Measurements from ENCODE around the gene PXT1. TPM values are rescaled to one million over a fixed set of nuclear protein-coding genes. Genes with fewer than 3 reads are reported as not detected.

Gene PXT1
- total RNA-seq, 2 donors from 2014 or later, result not detected

- Histone ChIP-seq H3K27me3 (replicated peaks; ENCODE audit: insufficient read depth) (no peaks in the 10 kb centered on the region), H3K4me1 (ENCODE audit: control insufficient read depth in 1 of 2, low read depth in 2 of 2) (no peaks in the 10 kb centered on the region), H3K9me3 (no peaks in the 10 kb centered on the region), H3K27ac (no peak overlapping the region), H3K4me3 (no peak overlapping the region), H3K36me3 (no peaks in the 10 kb centered on the region)
- no peak for ATAC-seq (ENCODE audit: insufficient number of reproducible peaks, low FRiP score, low read depth)
- TF ChIP-seq, protein P1, sequence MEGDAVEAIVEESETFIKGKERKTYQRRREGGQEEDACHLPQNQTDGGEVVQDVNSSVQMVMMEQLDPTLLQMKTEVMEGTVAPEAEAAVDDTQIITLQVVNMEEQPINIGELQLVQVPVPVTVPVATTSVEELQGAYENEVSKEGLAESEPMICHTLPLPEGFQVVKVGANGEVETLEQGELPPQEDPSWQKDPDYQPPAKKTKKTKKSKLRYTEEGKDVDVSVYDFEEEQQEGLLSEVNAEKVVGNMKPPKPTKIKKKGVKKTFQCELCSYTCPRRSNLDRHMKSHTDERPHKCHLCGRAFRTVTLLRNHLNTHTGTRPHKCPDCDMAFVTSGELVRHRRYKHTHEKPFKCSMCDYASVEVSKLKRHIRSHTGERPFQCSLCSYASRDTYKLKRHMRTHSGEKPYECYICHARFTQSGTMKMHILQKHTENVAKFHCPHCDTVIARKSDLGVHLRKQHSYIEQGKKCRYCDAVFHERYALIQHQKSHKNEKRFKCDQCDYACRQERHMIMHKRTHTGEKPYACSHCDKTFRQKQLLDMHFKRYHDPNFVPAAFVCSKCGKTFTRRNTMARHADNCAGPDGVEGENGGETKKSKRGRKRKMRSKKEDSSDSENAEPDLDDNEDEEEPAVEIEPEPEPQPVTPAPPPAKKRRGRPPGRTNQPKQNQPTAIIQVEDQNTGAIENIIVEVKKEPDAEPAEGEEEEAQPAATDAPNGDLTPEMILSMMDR (IDR thresholded peaks at IDR 0.05), result no peak
- no peak for DNase-seq (ENCODE audit: low spot score)
These were observed 42.7 kb downstream of the PXT1 start for GRCh38 chr6:36399970-36400369.

DNA sequence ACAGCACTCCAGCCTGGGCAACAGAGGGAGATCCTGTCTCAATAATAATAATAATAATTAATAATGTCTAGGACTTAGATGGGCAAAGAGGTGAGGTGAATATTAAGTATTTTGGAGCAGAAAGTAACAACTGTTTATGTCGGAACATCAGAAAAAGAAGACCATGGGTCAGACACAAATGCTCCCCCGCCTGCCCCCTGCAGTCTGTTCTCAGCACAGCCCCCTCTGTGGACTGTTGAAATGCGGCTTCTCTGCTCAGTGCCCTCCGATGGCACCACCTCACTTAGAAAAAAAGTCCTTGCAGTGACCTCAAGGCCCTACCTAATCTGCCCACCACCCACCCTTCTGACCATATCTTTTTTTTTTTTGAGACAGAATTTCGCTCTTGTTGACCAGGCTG lies 50.0 kb downstream of the PXT1 start:
- TF ChIP-seq, protein P1 (IDR thresholded peaks at IDR 0.05), result no peak
- no peaks in the 10 kb centered on the region for H3K36me3 ChIP-seq
- ATAC-seq (ENCODE audit: insufficient number of reproducible peaks, low FRiP score, low read depth) (no peak), DNase-seq (ENCODE audit: low spot score) (no peak)
- H3K27me3 ChIP-seq (replicated peaks; ENCODE audit: insufficient read depth), result no peaks in the 10 kb centered on the region
- H3K4me3 ChIP-seq, result no peak overlapping the region
- no peaks in the 10 kb centered on the region for H3K4me1 ChIP-seq (ENCODE audit: control insufficient read depth in 1 of 2, low read depth in 2 of 2)
- no peak overlapping the region for H3K27ac ChIP-seq
- no peaks in the 10 kb centered on the region for H3K9me3 ChIP-seq

- TF ChIP-seq, protein P1 (IDR thresholded peaks at IDR 0.05), result no peak
- Histone ChIP-seq H3K27ac (no peak overlapping the region), H3K36me3 (no peaks in the 10 kb centered on the region), H3K27me3 (replicated peaks; ENCODE audit: insufficient read depth) (no peaks in the 10 kb centered on the region), H3K4me1 (ENCODE audit: control insufficient read depth in 1 of 2, low read depth in 2 of 2) (peaks cover 0 to 10% of the 10 kb centered on the region in 2 donors), H3K4me3 (no peak overlapping the region), H3K9me3 (no peaks in the 10 kb centered on the region)
- DNase-seq (ENCODE audit: low spot score) (no peak), ATAC-seq (ENCODE audit: insufficient number of reproducible peaks, low FRiP score, low read depth) (no peak)
These were observed 53.3 kb downstream of the PXT1 start for GRCh38 chr6:36389353-36389752.

DNA sequence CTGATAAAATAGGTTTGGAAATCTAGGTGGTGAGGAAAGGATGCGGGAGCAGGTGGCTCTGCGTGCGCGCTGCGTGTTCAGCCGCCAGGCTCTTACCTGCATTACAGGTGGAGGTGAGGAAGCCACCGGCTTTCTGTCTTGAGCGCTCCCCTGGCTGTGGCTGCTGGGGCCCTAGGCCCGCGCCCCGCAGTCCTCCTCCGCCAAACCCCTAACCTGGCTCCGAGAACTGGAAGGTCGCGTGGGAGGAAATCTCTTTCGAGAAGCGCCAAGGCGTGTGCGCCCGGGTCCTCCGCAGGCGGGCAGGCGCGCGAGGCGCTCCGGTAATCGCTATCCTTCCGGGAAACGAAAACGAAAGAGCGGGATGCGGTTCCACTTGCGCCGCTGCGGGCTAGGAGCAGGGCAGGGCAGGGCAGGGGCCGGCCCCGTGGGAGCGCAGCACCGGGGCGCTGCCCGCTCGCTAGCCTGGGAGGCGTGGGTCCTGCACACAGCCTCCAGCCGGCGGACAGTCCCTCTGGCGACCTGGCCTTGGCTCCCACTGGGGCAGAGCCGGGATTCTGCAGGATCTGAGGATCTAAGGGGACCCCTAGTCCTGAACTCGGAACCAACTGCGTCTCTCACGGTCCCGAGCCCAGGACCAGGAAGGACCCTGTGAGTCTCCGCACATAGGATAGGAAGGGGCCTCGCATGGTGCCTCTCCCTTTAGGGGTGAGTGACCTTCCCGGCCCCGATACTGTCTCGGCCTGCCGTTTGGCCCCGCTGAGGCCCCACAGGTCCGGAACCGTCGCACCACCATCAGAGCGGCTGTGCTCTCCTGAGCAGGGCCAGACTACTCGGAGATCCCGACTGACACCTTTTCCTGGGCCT lies 55.0 kb downstream of the PXT1 start, which contains the start of gene ETV7:
Gene ETV7 (minus strand): TSS at position 230 of the 864 bp plus-strand sequence. CDS start 128 bp downstream, at position 102.
- ATAC-seq (ENCODE audit: insufficient number of reproducible peaks, low FRiP score, low read depth), result no peak
- Histone ChIP-seq H3K27me3 (replicated peaks; ENCODE audit: insufficient read depth) (no peaks in the 10 kb centered on the region), H3K4me1 (ENCODE audit: control insufficient read depth in 1 of 2, low read depth in 2 of 2) (peaks cover under 1 to 18% of the 10 kb centered on the region in 2 donors), H3K9me3 (no peaks in the 10 kb centered on the region), H3K4me3 (peak within 1 kb of the TSS; percentile 85), H3K36me3 (no peaks in the 10 kb centered on the region), H3K27ac (peak within 1 kb of the TSS; percentile 59 to 66)
- DNase-seq (ENCODE audit: low spot score), result no peak
- TF ChIP-seq, protein P1 (IDR thresholded peaks at IDR 0.05), result no peak

- ATAC-seq (ENCODE audit: insufficient number of reproducible peaks, low FRiP score, low read depth) (no peak), DNase-seq (ENCODE audit: low spot score) (no peak)
- Histone ChIP-seq H3K27ac (peak overlapping the region; percentile 59 to 66), H3K9me3 (no peaks in the 10 kb centered on the region), H3K4me1 (ENCODE audit: control insufficient read depth in 1 of 2, low read depth in 2 of 2) (peaks cover 9 to 26% of the 10 kb centered on the region in 2 donors), H3K36me3 (no peaks in the 10 kb centered on the region), H3K4me3 (peak overlapping the region; percentile 85), H3K27me3 (replicated peaks; ENCODE audit: insufficient read depth) (no peaks in the 10 kb centered on the region)
- TF ChIP-seq, protein P1 (IDR thresholded peaks at IDR 0.05), result no peak
These were observed 55.9 kb downstream of the PXT1 start for GRCh38 chr6:36386495-36387439.

All from thoracic aorta (tissue), 2 donors.